ENCODE results near the gene OSBPL2.

DNA sequence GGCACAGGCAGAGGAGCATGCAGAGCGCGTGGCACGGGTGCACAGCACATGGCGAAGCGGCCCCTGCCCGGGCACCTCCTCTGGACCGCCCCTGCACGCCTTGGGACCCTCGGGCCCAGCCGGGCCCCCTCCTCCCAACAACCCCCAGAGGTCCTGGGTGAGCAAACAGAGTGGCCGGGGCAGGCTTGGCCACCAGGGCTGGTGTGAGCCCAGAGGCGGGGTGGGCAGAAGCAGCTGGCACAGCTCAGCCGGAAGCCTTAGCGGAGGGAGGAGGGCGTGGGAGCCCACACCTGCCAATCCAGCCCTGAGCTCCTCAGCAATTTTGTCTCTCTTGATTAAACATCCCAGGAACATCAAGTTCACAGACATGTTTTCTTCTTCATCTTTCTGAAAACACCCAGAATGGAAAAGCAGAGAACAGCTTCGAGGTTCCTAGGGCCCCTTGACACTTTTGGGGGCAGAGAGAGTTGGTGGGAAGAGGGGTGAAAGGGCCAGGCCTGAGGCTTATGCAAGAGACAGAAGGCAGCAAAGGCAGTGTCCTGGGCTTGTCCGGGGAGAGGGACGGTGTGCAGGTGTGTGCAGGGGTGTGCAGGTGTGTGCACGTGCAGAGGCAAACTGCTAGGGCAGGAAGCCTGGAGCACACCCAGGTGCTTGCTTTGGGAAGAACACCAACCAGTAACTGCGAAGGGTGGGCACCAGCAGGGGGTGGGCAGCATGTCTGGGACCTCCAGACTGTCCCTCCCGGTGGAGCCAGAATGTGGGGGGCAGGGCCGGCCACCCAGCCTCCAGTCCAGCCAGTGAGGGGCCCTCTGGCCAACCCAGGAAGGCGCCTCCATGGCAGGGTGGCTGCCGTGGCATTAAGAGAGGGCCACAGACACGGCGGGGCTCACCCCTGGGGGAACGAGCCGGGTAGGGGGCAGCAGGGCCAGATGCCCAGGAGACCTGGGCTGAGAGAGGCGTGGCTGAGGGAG, 23.0 kb upstream of the OSBPL2 start:
- no peak for TF ChIP-seq POLR2A (IDR thresholded peaks at IDR 0.05; ENCODE audit: low read depth, low read length)
- TF ChIP-seq POLR2AphosphoS5 (IDR thresholded peaks at IDR 0.05; ENCODE audit: low read depth, low read length): no peak
- TF ChIP-seq PAX5 (IDR thresholded peaks at IDR 0.05; ENCODE audit: insufficient read depth, low read length, severe bottlenecking): no peak
- TF ChIP-seq SPI1 (IDR thresholded peaks at IDR 0.05; ENCODE audit: low read depth, low read length): no peak
- no peak for TF ChIP-seq POU2F2 (IDR thresholded peaks at IDR 0.05; ENCODE audit: low read depth, low read length)
- no peak for TF ChIP-seq TAF1 (IDR thresholded peaks at IDR 0.05; ENCODE audit: low read depth, low read length)

Measured in GM12891 (cell line).